ENCODE results near the gene CFAP157.

- TF ChIP-seq CTCF (IDR thresholded peaks at IDR 0.05) (no peak), POLR2A (IDR thresholded peaks at IDR 0.05) (no peak)
These were observed 24.2 kb upstream of the CFAP157 start for GRCh38 chr9:127682351-127683136.

Measured in Peyer's patch (tissue), 4 donors.